LNCaP clone FGC (cell line): ENCODE data around the gene OSBPL9.

ENCODE experiments used
- DNase-seq: peaks from one replicate; pipeline ENCODE4 v3.0.0-alpha.2; 2011; ENCODE audit warnings: low read depth
- H3K4me3 ChIP-seq: 2 replicates; pipeline ENCODE4 v1.5.1; 2011; ENCODE audit warnings: mild to moderate bottlenecking, low read depth, low read length, control low read depth
- TF ChIP-seq, protein P1 (sequence below): IDR thresholded peaks from 2 replicates; pipeline ENCODE4 v1.5.1; 2012; ENCODE audit warnings: mild to moderate bottlenecking; ENCODE audit not compliant: control insufficient read depth, insufficient read depth; ENCODE audit errors: extremely low read depth

OSBPL9 gene

DNA sequence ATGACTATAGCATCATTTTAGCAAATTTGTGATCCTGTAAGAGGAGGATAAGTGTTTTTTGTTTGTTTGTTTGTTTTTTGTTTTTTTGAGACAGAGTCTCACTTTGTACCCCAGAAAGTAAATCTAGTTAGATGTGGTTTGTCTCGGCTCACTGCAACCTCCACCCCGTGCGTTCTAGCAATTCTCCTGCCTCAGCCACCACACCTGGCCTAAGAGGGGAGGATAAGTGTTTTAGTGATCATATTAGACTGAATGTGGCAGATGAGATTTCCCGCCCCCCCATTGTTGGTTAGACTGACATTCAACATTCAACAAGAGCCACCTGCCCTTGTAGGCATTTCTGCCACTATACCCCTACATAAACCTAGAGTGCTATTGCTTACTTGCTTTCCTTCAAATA, 98.5 kb downstream of the OSBPL9 start:
- no peak for DNase-seq
- H3K4me3 ChIP-seq = no peak overlapping the region
- TF ChIP-seq, protein P1, sequence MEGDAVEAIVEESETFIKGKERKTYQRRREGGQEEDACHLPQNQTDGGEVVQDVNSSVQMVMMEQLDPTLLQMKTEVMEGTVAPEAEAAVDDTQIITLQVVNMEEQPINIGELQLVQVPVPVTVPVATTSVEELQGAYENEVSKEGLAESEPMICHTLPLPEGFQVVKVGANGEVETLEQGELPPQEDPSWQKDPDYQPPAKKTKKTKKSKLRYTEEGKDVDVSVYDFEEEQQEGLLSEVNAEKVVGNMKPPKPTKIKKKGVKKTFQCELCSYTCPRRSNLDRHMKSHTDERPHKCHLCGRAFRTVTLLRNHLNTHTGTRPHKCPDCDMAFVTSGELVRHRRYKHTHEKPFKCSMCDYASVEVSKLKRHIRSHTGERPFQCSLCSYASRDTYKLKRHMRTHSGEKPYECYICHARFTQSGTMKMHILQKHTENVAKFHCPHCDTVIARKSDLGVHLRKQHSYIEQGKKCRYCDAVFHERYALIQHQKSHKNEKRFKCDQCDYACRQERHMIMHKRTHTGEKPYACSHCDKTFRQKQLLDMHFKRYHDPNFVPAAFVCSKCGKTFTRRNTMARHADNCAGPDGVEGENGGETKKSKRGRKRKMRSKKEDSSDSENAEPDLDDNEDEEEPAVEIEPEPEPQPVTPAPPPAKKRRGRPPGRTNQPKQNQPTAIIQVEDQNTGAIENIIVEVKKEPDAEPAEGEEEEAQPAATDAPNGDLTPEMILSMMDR = no peak

DNA sequence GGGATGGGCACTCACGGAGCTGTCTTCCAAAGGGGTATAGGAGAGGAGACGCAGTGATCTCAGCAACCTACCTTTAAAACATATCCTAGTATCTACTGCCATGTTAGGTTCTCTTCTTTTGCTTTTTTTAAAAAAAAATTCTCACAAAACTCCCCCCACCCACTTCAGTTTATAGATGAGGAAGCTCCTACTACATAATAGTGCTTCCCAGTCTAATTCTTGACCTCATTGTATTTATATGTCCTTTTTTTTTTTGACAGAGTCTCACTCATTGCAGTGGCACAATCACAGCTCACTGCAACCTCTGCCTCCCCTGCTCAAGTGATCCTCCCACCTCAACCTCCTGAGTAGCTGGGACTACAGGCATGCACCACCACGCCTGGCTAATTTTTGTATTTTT, 99.9 kb downstream of the OSBPL9 start:
- no peak for DNase-seq
- no peak overlapping the region for H3K4me3 ChIP-seq
- TF ChIP-seq, protein P1 = no peak

DNA sequence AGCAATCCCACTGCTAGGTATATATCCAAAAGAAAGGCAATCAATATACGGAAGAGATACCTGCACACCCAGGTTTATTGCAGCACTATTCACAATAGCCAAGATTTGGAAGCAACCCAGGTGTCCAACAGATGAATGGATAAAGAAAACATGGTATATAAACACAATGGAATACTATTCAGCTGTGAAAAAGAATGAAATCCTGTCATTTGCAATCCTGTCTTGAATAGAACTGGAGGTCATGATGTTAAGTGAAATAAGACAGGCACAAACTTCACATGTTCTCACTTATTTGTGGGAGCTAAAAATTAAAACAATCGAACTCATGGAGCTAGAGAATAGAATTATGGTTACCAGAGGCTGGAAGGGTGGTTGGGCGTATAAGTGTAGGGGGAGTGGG, 101.0 kb downstream of the OSBPL9 start:
- no peak for DNase-seq
- no peak overlapping the region for H3K4me3 ChIP-seq
- TF ChIP-seq, protein P1 = no peak

DNA sequence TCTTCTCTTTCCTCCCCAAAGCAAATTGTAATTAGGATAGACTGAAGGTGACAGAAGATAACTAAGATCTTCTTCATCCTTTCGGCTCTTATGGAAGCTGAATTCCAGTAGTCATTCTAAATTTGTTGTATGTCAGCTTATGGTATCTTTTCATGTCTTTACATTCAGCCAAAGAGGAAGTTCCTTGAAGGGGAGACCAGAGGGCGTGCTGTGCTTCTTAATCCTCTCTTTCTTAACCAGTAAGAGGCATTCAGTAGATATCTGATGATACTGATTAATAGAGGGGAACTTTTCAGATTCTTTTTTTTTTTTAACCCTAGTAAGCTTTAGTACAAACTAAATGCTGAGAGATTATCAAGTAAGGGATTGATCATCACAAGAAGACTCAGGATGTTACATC, 102.3 kb downstream of the OSBPL9 start:
- DNase-seq = no peak
- TF ChIP-seq, protein P1 = no peak
- H3K4me3 ChIP-seq = no peak overlapping the region

DNA sequence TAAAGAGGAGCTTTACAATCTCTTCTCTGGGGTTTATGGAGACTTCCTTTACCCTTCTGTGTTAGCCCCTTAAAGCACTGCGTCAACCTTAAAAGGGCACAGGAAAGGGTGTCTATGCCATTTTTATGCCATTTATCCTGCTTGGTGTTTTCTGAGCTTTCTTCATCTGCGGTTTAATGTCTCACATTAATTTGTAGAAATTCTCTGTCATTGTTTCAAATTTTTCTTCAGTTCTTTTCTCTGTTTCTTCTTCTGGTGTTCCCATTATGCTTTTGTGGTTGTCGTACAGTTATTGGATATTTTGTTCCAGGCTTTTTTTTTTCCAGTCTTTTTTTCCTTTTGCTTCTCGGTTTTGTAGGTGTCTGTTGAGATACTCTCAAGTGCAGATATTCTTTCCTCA, 107.9 kb downstream of the OSBPL9 start:
- DNase-seq = no peak
- TF ChIP-seq, protein P1 = no peak

DNA sequence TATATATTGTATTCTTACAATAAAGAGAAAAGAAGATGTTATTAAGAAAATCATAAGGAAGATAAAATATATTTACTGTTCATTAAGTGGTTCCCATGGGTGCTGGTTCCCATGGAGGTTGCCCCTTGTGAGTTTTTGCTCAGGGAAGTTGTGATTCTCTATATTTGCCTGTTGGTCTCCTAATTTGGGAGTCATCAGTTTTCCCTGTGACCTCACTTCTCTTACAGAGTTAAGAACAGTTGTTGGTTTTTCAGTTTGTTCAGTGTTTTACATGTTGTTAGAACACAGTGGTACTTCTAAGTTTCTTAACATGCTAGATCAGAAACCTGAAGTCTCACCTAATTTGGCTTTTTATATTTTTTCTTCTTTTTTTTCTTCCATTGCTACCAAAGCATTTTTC, 109.2 kb downstream of the OSBPL9 start:
- H3K4me3 ChIP-seq = no peak overlapping the region
- TF ChIP-seq, protein P1 = no peak
- DNase-seq = no peak

More for the DNA sequence above, 107.9 kb downstream of the OSBPL9 start:
- H3K4me3 ChIP-seq = no peak overlapping the region

DNA sequence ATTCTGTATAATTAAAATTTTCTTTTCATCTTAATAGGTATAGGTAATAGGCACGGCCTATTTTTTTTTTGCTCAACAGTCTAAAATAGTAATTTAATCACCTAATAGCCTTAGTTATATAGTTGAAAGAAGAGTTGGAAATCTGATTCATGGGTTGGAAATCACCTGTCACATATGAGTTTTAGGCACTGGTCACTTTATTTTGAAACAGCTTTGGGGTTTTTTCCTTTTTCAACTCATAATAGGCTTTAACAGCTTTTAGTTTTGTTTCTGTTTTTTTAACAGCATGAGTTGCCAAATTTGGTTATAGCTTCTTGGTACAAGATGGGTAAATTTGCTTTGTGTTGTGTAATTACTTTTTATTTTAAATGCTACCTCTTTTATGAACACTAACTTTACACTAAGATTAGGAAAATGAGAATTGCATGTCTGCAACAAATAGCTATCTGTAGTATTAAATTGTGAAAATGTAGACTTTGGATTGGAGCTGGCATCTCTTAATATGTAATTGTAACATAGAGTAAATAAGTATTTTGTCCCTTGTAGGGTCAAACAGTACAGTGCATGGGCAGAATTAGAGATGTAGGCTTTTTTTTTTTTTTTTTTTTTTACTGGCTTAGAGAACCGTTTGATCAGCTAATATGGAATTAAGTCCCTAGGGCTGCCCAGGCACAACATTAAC, 109.8 kb downstream of the OSBPL9 start:
- DNase-seq = no peak
- TF ChIP-seq, protein P1 = no peak
- H3K4me3 ChIP-seq = no peak overlapping the region
